HS-27A (cell line): ENCODE results near the gene ZNF681.
"Not testable (repeated sequence)": the region's sequence is repeated elsewhere in the genome, so short reads cannot be mapped to it uniquely, and the experiment has no call there.

Experiments used
- DNase-seq: peaks from one replicate; pipeline ENCODE4 v3.0.0-alpha.2; 2012; ENCODE audit warnings: low read depth, missing footprints

ZNF681 gene

DNA sequence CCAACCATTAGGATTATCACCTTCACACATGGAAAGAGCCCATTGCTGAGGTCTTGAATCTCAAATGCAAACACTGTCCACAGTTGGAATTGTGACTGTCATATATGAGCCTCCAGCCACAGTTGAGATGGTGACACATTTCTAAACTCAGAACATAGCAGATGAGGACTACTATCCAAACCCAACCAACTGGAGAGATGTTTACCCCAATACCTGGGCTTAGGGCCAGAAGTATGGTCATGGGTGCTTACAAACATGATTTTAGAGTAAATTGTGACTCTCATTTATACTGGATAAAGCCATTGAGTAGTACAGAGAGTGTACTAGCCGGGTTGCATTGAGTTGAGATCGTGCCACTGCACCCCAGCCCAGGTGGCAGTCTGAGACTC, 14.0 kb upstream of the ZNF681 start:
- DNase-seq, result no peak

DNA sequence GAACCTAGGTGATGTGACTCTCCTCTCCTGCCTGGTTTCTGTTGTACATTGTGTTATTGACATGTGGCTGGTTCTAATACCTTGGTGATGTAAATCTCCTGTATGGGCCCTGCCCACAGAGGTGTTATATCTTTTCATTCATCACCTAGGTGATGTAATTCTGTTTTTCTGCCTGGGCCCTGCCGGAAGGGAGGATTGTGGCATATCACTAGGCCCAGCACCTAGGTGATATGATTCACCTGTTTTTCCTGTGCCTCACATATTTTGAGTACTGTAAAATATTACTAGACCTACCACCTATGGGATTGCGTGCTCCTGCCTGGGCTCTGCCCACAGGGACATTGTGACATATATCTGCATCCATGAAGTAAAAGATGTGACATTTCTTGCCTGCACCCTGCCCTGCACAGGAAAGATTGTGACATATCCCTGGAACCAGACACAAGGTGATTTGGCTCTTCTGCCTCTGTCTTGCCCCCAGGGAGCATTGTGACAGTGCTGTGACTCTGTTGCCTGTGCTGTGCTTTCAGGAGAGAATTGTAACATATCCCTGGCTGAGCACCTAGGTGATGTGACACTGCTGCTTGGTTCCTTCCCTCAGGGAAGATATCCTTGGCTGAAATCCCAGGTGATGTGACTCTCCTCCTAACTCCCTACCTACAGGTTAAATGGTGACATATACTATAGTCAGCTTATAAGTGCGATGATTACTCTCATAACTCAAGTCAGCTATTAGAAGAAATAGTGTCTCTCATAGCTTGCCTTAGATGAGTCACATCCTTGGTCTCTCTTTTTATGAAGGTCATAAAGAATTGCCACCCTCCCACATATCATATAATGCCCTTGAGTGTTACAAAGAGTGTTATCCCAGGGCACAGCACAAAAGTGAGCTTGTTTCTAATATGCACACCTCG, 13.3 kb upstream of the ZNF681 start:
- no peak for DNase-seq

- no peak for DNase-seq
Observed at GRCh38 chr19:23771316-23771715, 12.6 kb upstream of the ZNF681 start.

- no peak for DNase-seq
Observed at GRCh38 chr19:23770672-23771250, 12.1 kb upstream of the ZNF681 start.

GRCh38 chr19:23769691-23770468, 11.2 kb upstream of the ZNF681 start:
- DNase-seq, result no peak

GRCh38 chr19:23766951-23767350, 8.3 kb upstream of the ZNF681 start:
- no peak for DNase-seq

DNA sequence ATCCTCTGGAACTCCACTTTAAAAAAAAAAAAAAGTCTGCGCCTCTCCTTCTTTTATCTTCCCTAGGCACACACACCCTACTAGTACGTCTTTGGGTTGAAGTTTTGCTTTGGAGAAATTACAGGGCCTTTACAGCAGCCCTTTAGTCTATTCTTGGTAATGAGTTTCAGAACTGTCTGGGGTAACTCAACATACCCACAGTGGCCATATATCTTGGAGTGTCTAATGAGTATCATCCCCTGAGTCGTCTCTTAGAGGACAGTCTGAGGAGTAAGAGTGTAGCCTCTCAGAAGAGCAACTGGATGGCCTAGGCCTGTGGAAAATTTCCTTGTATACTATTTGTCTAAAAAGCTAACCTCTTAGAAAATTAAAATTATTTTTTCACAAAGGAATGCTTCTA, 6.1 kb upstream of the ZNF681 start:
- no peak for DNase-seq

DNA sequence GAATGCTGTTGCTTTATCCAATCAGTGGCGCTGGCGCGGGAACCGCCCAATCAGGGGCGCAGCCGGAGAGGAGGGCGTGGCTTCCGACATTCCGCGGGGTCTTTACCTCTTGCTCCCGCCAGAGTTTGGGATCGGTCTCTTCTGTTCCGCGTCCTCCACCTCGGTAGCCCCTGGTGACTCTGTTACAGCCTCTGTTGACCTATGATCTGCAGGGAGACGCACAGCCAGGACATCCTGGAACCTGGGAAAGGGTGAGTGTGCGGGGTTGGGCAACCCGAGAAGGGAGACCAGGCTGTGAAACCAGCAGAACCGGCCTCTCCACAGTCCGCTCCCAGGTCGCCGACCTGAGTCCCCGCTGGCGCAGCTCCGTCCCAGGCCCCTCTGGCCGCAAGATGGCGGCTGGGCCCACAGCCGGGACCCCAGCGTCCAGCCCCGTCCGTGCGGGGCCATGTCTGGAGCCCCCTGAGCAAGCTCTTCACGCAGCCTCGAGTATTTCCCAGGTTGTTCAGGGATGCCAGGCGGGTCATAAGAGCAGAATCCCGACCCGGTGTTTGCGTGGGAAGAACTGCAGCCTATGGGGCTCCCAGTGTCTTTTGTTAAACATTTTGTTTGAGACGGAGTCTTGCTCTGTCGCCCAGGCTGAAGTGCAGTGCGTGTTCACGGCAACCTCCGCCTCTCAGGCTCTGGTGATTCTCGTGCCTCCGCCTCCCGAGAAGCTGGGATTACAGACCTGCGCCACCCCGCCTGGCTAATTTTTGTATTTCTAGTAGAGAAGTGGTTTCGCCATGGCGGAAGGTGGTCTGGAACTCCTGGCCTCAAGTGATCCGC, 4.4 kb upstream of the ZNF681 start:
- no peak for DNase-seq

DNA sequence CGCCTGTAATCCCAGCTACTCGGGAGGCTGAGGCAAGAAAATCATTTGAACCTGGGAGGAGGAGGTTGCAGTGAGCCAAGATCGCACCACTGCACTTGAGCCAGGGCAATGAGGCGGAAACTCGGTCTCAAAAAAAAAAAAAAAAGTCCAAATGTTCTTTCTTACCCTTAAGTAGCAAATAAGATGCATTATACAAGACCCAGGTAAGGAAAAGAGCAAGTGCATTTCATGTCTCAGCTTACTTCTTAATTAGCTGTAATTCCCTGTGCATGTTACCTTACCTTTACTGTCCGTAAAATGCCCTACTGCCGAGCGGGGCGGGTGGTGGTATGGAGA, 3.8 kb upstream of the ZNF681 start:
- DNase-seq, result no peak

GRCh38 chr19:23760326-23760725, 1.6 kb upstream of the ZNF681 start:
- DNase-seq, result not testable (repeated sequence)

- not testable (repeated sequence) for DNase-seq
Observed at GRCh38 chr19:23743633-23744232, 15.0 kb downstream of the ZNF681 start.

GRCh38 chr19:23730729-23731465, 27.8 kb downstream of the ZNF681 start:
- peak; percentile 7 for DNase-seq

DNA sequence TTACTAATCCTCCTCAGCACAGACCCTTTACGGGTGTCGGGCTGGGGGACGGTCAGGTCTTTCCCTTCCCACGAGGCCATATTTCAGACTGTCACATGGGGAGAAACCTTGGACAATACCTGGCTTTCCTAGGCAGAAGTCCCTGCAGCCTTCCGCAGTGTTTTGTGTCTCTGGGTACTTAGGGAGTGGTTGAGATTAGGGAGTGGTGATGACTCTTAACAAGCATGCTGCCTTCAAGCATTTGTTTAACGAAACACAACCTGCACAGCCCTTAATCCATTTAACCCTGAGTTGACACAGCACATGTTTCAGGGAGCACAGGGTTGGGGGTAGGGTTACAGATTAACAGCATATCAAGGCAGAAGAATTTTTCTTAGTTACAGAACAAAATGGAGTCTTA, 34.5 kb downstream of the ZNF681 start:
- not testable (repeated sequence) for DNase-seq

GRCh38 chr19:23718802-23719201, 39.9 kb downstream of the ZNF681 start:
- DNase-seq, result no peak

DNA sequence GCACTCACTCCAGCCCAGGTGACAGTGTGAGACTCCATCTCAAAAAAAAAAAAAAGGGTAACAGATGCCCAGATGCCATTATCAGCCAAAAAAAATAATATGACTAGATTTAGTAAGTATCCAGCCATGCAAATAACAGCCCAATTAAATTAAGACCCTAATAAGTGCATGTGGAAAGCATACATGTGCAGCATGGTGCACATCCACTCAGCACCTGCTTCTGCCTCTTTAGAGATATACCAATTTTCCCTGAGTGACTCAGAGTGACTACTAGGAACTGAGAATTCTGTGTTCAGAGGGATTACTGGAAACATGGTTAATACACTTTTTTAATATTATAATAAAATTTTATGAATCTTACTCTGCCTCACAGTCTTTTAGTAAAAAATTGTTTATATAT, 41.9 kb downstream of the ZNF681 start:
- DNase-seq, result no peak

DNA sequence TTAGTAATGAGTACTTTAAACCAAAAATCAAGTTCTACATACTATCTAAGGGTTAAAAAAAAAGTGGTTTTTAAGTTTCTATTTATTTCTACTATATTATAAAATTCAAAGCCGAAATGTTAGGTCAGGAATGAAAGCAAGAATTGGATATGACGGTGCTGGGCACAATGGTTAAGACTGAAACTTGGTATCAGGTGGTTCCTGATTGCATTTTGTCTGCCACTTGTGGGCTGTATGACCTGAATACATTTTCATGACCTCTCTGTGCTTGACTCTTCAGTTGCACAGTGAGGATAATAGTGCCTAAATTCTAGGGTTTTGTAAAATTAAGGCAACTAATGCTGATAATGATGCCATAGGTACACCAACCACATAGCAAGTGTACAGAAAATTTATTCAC, 49.3 kb downstream of the ZNF681 start:
- no peak for DNase-seq

DNA sequence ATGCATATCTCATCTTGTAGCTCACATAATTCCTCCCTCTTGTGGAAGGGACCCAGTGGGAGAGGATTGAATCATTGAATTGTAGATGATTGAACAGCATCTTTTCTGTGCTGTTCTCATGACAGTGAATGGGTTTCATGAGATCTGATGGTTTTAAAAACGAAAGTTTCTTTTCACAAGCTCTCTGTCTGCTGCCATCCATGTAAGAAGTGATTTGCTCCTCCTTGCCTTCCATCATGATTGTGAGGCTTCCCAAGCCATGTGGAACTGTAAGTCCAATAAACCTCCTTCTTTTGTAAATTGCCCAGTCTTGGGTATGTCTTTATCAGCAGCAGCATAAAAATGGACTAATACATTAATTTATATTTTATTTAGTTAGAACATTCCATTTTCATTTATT, 52.0 kb downstream of the ZNF681 start:
- no peak for DNase-seq

DNA sequence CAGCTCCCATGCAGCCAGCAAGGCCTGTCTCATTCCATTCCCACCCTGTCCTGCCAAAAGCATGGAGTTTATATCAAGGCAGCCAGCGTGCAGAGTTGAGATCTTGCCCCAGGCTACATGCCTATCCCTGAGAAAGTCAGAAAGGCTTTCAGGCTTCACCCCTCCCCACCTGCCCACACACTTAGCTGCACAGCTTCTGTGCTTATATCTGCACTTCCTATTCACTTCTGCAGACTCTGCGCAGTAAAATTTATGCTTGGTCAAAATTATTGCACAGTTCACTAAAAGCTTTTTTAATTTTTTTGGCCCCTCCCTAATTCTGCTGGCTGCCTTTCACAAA, 59.2 kb downstream of the ZNF681 start:
- DNase-seq, result no peak

- peak; percentile 12 for DNase-seq
Observed at GRCh38 chr19:23698711-23699520, 59.8 kb downstream of the ZNF681 start.

GRCh38 chr19:23692937-23693336, 65.8 kb downstream of the ZNF681 start:
- not testable (repeated sequence) for DNase-seq
